HepG2 (cell line): ENCODE data around the gene EWSR1. TPM values are rescaled to one million over a fixed set of nuclear protein-coding genes. Genes with fewer than 3 reads are reported as not detected.

Experiments used
- ATAC-seq: fragments of 200-7000 bp; cut with Tn5 transposase; 3 replicates; pipeline ENCODE4 v1.9.1; 2020; ENCODE audit warnings: mild to moderate bottlenecking, moderate library complexity
- BruUV-seq: library from RNA; stranded (reverse); fragments of 400-500 nt; replicated peaks from 2 replicates; lab custom pipeline; 2021; lab: Mats Ljungman, UMichigan
- CTCF ChIA-PET: fragments of 300-600 bp; formaldehyde crosslinking; extraction: SDS; loops from one replicate; lab custom pipeline; 2021; ENCODE audit warnings: low total read pairs, inconsistent platforms, low intra/inter-chr PET ratio; lab: Yijun Ruan, JAX
- POLR2A ChIA-PET: fragments of 350-600 bp; sonication (Branson Sonifier 250); formaldehyde crosslinking; loops from one replicate; lab custom pipeline; 2020; ENCODE audit warnings: antibody characterized with exemption, inconsistent platforms; lab: Yijun Ruan, JAX
- DNase-seq: peaks from one replicate; pipeline ENCODE4 v3.0.0-alpha.2; 2015; ENCODE audit warnings: low spot score
- FAIRE-seq: peaks from 3 replicates; lab custom pipeline; 2011; peaks lifted over from hg19 to GRCh38; lab: Jason Lieb, UNC
- H2AFZ ChIP-seq: one replicate; pipeline ENCODE4 v1.6.1; 2011; ENCODE audit warnings: low read length, inconsistent platforms
- H3K27ac ChIP-seq: fragments of 300-600 bp; 3 replicates; pipeline ENCODE4 v1.8.0; 2011; ENCODE audit warnings: mixed run types, mild to moderate bottlenecking, mixed read lengths, low read length, inconsistent platforms; ENCODE audit not compliant: insufficient read depth; ENCODE audit errors: extremely low read length
- H3K27me3 ChIP-seq, 2 experiments: fragments of 200-600 bp in 1 of 2; 2 replicates in 1 of 2; 3 replicates in 1 of 2; pipeline versions ENCODE4 v1.6.0 to v1.8.0; 2011; ENCODE audit warnings: low read length in 2 of 2, mild to moderate bottlenecking in 2 of 2, moderate library complexity in 2 of 2, inconsistent platforms in 1 of 2; ENCODE audit not compliant: insufficient read depth in 2 of 2, control insufficient read depth in 1 of 2
- H3K36me3 ChIP-seq, 2 experiments: fragments of 200-600 bp in 1 of 2; replicated peaks in 1 of 2; 2 replicates in 1 of 2; 3 replicates in 1 of 2; pipeline versions ENCODE4 v1.5.1 to v1.8.0; 2011; ENCODE audit warnings: low read length in 2 of 2, inconsistent platforms in 1 of 2; ENCODE audit not compliant: insufficient read depth in 2 of 2, control insufficient read depth in 1 of 2
- H3K4me1 ChIP-seq: 2 replicates; pipeline ENCODE4 v1.5.1; 2012; ENCODE audit warnings: low read length, inconsistent platforms; ENCODE audit not compliant: insufficient read depth
- H3K4me2 ChIP-seq: 2 replicates; pipeline ENCODE4 v1.6.0; 2011; ENCODE audit warnings: low read depth, low read length, inconsistent platforms
- H3K4me3 ChIP-seq, 3 experiments: fragments of 200-600 bp in 1 of 3; sonication (generic), shearing (Covaris generic) in 1 of 3; replicated peaks in 1 of 3; 2 replicates each; pipeline ENCODE4 v1.5.1; 2011 to 2016; ENCODE audit warnings: low read length in 3 of 3, inconsistent platforms in 2 of 3, low read depth in 2 of 3, mild to moderate bottlenecking in 2 of 3, control low read depth in 1 of 3, mixed read lengths in 1 of 3; ENCODE audit not compliant: insufficient read depth in 1 of 3
- H3K79me2 ChIP-seq: one replicate; pipeline ENCODE4 v1.6.1; 2011; ENCODE audit warnings: low read length, inconsistent platforms; ENCODE audit not compliant: insufficient read depth
- H3K9ac ChIP-seq: 2 replicates; pipeline ENCODE4 v1.6.0; 2011; ENCODE audit warnings: mild to moderate bottlenecking, low read depth, low read length, inconsistent platforms; ENCODE audit not compliant: insufficient read depth
- H3K9me3 ChIP-seq: 2 replicates; pipeline ENCODE4 v1.5.1; 2012; ENCODE audit warnings: mild to moderate bottlenecking, low read length
- H4K20me1 ChIP-seq: 2 replicates; pipeline ENCODE4 v1.6.0; 2011; ENCODE audit warnings: inconsistent platforms, mild to moderate bottlenecking, low read length, moderate library complexity; ENCODE audit not compliant: insufficient read depth
- ATF7 ChIP-seq, 2 experiments: fragments of 450-650 bp in 1 of 2; sonication (generic) in 1 of 2; formaldehyde crosslinking in 1 of 2; IDR thresholded peaks; 2 replicates each; pipeline versions ENCODE4 v1.4.0 to v1.6.1; 2016 to 2020; ENCODE audit warnings: antibody characterized with exemption in 1 of 2, mild to moderate bottlenecking in 1 of 2, missing genetic modification reagents in 1 of 2
- FOXK2 ChIP-seq: fragments of 450-650 bp; IDR thresholded peaks from 2 replicates; pipeline ENCODE4 v1.6.1; 2016
- IRX3 ChIP-seq: sonication (generic); formaldehyde crosslinking; IDR thresholded peaks from 2 replicates; pipeline ENCODE4 v1.8.1; 2023; ENCODE audit warnings: mild to moderate bottlenecking, low read depth, missing genetic modification reagents, borderline replicate concordance
- KDM1A ChIP-seq: IDR thresholded peaks from 2 replicates; pipeline ENCODE4 v1.6.1; 2016; ENCODE audit warnings: missing compliant biosample characterization
- ONECUT2 ChIP-seq: sonication (generic); formaldehyde crosslinking; IDR thresholded peaks from 2 replicates; pipeline ENCODE4 v1.4.0; 2020; ENCODE audit warnings: missing genetic modification reagents
- POLR2AphosphoS2 ChIP-seq: IDR thresholded peaks from 2 replicates; pipeline ENCODE4 v1.6.1; 2011; ENCODE audit warnings: low read depth, low read length, improper control_type of control experiment
- TCF7L2 ChIP-seq: IDR thresholded peaks from 2 replicates; pipeline ENCODE4 v1.6.1; 2011; ENCODE audit warnings: mild to moderate bottlenecking, low read depth, low read length, moderate library complexity
- ZBTB3 ChIP-seq: sonication (generic); formaldehyde crosslinking; IDR thresholded peaks from 2 replicates; pipeline ENCODE4 v1.4.0; 2020; ENCODE audit warnings: low read depth, mild to moderate bottlenecking, moderate library complexity, missing genetic modification reagents, borderline replicate concordance
- ZNF343 ChIP-seq: sonication (generic); formaldehyde crosslinking; IDR thresholded peaks from 2 replicates; pipeline ENCODE4 v1.4.0; 2020; ENCODE audit warnings: mild to moderate bottlenecking, missing genetic modification reagents
- ZNF382 ChIP-seq: sonication (generic); formaldehyde crosslinking; IDR thresholded peaks from 2 replicates; pipeline ENCODE4 v1.5.0; 2020; ENCODE audit warnings: missing genetic modification reagents, mild to moderate bottlenecking, borderline replicate concordance
- ZNF563 ChIP-seq: sonication (generic); formaldehyde crosslinking; IDR thresholded peaks from 2 replicates; pipeline ENCODE4 v1.8.0; 2022; ENCODE audit warnings: mild to moderate bottlenecking, moderate library complexity, missing genetic modification reagents
- ZNF761 ChIP-seq: sonication (generic); formaldehyde crosslinking; conservative IDR thresholded peaks from 2 replicates; pipeline ENCODE4 v1.4.0; 2020; ENCODE audit warnings: mild to moderate bottlenecking, missing genetic modification reagents
- WGBS: methylation state at CpG from one replicate; pipeline ENCODE4 v1.1.6; 2017; ENCODE audit warnings: low lambda C conversion rate; 5-methylcytosine and 5-hydroxymethylcytosine counted together
- in situ Hi-C: cut with HindIII; loops from 2 replicates; pipeline ENCODE4 v1.10.0; 2017; ENCODE audit warnings: low pct_unique_long_range_greater_than_20kb; ENCODE audit not compliant: extremely low pct_ligation_motif_present
- intact Hi-C: fragments of 100-400 bp; cut with micrococcal nuclease; formaldehyde crosslinking; loops from one replicate; pipeline ENCODE4 v1.10.0; 2022; ENCODE audit not compliant: unreplicated experiment
- polyA plus RNA-seq, 8 experiments: library from polyadenylated mRNA; depleted of rRNA in 3 of 8; stranded (reverse) in 7 of 8; unstranded in 1 of 8; fragments of >200 nt; fragmentation: Illumina TruSeq in 4 of 8; extraction: Trizol in 4 of 8; gene quantifications; 2 replicates each; pipeline versions ENCODE4 v1.2.1 to v1.2.3, GENCODE V29; 2011 to 2016; ENCODE audit warnings: low read depth in 4 of 8, missing spikeins in 1 of 8, mixed read lengths in 1 of 8; ENCODE audit not compliant: insufficient read depth in 1 of 8
- total RNA-seq, 5 experiments: library from RNA; depleted of rRNA; stranded (reverse); fragments of >200 nt; fragmentation: Illumina TruSeq; extraction: Trizol; gene quantifications; 2 replicates each; pipeline ENCODE4 v1.2.3, GENCODE V29; 2016; ENCODE audit warnings: low read depth in 1 of 5
- TF ChIP-seq, protein P1 (sequence below): sonication (generic); formaldehyde crosslinking; IDR thresholded peaks from 2 replicates; pipeline ENCODE4 v1.5.1; 2020; ENCODE audit warnings: missing genetic modification reagents, mild to moderate bottlenecking, borderline replicate concordance
- TF ChIP-seq, protein P2 (sequence below): sonication (generic); formaldehyde crosslinking; conservative IDR thresholded peaks from 2 replicates; pipeline ENCODE4 v1.4.0; 2020; ENCODE audit warnings: missing genetic modification reagents
- TF ChIP-seq, protein P3 (sequence below): sonication (generic); formaldehyde crosslinking; conservative IDR thresholded peaks from 2 replicates; pipeline ENCODE4 v1.8.0; 2022; ENCODE audit warnings: mild to moderate bottlenecking, moderate library complexity, missing genetic modification reagents
- TF ChIP-seq, protein P4 (sequence below): fragments of 450-650 bp; IDR thresholded peaks from 2 replicates; pipeline ENCODE4 v1.6.1; 2017

EWSR1 gene
- total and polyA plus RNA-seq, 2 of the 13 experiments (the other 11 are each of a cell fraction or from before 2014, with no cell fraction given) = 211 to 326 TPM

DNA sequence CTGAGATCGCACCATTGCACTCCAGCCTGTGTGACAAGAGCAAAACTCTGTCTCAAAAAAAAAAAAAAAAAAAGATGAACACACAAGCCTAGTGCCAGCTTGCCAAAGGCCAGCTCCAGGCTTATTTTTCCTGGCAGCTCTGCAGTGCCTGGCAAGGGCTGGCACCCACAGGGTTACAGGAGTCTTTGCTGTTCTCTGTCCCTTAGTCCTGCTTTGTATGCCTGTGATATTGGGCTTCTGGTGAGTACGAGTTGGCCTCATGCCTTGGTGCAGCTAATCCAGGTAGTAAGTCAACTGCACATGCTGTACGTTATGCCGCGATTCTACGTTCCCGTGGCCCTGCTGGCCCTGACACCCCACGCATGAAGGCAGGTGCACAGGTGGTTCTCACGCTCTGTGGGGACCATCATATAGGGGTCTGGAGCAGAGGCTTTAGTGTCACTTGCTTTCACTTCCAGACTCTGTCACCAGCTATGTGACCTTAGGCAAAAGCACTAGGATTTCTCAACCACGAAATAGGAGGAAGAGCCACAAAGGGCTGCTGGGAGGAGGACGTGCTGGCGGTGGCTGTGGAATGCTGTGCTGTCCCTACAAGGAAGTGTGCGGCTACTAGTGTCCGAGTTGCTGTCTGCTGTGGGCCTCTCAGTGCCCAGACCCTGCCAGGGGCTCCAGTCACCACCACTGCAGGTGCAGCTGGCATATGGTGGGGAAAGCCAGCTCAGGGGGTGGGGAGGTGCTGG is 68.9 kb downstream of the EWSR1 start:
- no TSS peak for BruUV-seq
- Histone ChIP-seq H2AFZ (no peak overlapping the region), H3K4me3 (no peak overlapping the region), H3K79me2 (no peaks in the 10 kb centered on the region), H4K20me1 (no peaks in the 10 kb centered on the region), H3K36me3 (peaks cover 18 to 44% of the 10 kb centered on the region in 2 experiments), H3K4me1 (peaks cover 20% of the 10 kb centered on the region), H3K9ac (no peak overlapping the region), H3K9me3 (no peaks in the 10 kb centered on the region), H3K27me3 (no peaks in the 10 kb centered on the region), H3K27ac (no peak overlapping the region), H3K4me2 (no peak overlapping the region)
- in situ Hi-C loops = no loop called here
- no peak for DNase-seq
- CTCF ChIA-PET = no interaction called here
- no peak for FAIRE-seq
- ATAC-seq = no peak
- POLR2A ChIA-PET = no interaction called here
- WGBS = 98% methylated on average over 12 of the region's 14 CpGs
- intact Hi-C loops = no loop called here
- no peak for TF ChIP-seq ZNF382 (CRISPR knock-in tag)
- no peak for TF ChIP-seq ZNF563 (CRISPR knock-in tag)
- TF ChIP-seq ATF7 (IDR thresholded peaks at IDR 0.05) = no peak
- TF ChIP-seq ATF7 (CRISPR knock-in tag; IDR thresholded peaks at IDR 0.05) = no peak
- no peak for TF ChIP-seq IRX3 (CRISPR knock-in tag)
- TF ChIP-seq ZNF343 (CRISPR knock-in tag) = no peak
- TF ChIP-seq, protein P1, sequence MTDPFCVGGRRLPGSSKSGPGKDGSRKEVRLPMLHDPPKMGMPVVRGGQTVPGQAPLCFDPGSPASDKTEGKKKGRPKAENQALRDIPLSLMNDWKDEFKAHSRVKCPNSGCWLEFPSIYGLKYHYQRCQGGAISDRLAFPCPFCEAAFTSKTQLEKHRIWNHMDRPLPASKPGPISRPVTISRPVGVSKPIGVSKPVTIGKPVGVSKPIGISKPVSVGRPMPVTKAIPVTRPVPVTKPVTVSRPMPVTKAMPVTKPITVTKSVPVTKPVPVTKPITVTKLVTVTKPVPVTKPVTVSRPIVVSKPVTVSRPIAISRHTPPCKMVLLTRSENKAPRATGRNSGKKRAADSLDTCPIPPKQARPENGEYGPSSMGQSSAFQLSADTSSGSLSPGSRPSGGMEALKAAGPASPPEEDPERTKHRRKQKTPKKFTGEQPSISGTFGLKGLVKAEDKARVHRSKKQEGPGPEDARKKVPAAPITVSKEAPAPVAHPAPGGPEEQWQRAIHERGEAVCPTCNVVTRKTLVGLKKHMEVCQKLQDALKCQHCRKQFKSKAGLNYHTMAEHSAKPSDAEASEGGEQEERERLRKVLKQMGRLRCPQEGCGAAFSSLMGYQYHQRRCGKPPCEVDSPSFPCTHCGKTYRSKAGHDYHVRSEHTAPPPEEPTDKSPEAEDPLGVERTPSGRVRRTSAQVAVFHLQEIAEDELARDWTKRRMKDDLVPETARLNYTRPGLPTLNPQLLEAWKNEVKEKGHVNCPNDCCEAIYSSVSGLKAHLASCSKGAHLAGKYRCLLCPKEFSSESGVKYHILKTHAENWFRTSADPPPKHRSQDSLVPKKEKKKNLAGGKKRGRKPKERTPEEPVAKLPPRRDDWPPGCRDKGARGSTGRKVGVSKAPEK = no peak
- TF ChIP-seq ZNF761 = no peak
- TF ChIP-seq, protein P2, sequence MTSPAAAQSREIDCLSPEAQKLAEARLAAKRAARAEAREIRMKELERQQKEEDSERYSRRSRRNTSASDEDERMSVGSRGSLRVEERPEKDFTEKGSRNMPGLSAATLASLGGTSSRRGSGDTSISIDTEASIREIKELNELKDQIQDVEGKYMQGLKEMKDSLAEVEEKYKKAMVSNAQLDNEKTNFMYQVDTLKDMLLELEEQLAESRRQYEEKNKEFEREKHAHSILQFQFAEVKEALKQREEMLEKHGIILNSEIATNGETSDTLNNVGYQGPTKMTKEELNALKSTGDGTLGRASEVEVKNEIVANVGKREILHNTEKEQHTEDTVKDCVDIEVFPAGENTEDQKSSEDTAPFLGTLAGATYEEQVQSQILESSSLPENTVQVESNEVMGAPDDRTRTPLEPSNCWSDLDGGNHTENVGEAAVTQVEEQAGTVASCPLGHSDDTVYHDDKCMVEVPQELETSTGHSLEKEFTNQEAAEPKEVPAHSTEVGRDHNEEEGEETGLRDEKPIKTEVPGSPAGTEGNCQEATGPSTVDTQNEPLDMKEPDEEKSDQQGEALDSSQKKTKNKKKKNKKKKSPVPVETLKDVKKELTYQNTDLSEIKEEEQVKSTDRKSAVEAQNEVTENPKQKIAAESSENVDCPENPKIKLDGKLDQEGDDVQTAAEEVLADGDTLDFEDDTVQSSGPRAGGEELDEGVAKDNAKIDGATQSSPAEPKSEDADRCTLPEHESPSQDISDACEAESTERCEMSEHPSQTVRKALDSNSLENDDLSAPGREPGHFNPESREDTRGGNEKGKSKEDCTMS (CRISPR knock-in tag) = no peak
- TF ChIP-seq, protein P3, sequence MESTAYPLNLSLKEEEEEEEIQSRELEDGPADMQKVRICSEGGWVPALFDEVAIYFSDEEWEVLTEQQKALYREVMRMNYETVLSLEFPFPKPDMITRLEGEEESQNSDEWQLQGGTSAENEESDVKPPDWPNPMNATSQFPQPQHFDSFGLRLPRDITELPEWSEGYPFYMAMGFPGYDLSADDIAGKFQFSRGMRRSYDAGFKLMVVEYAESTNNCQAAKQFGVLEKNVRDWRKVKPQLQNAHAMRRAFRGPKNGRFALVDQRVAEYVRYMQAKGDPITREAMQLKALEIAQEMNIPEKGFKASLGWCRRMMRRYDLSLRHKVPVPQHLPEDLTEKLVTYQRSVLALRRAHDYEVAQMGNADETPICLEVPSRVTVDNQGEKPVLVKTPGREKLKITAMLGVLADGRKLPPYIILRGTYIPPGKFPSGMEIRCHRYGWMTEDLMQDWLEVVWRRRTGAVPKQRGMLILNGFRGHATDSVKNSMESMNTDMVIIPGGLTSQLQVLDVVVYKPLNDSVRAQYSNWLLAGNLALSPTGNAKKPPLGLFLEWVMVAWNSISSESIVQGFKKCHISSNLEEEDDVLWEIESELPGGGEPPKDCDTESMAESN = no peak
- no peak for TF ChIP-seq KDM1A (CRISPR knock-in tag)
- TF ChIP-seq ONECUT2 = no peak
- no peak for TF ChIP-seq ZBTB3 (CRISPR knock-in tag)
- no peak for TF ChIP-seq FOXK2
- no peak for TF ChIP-seq POLR2AphosphoS2
- TF ChIP-seq, protein P4, sequence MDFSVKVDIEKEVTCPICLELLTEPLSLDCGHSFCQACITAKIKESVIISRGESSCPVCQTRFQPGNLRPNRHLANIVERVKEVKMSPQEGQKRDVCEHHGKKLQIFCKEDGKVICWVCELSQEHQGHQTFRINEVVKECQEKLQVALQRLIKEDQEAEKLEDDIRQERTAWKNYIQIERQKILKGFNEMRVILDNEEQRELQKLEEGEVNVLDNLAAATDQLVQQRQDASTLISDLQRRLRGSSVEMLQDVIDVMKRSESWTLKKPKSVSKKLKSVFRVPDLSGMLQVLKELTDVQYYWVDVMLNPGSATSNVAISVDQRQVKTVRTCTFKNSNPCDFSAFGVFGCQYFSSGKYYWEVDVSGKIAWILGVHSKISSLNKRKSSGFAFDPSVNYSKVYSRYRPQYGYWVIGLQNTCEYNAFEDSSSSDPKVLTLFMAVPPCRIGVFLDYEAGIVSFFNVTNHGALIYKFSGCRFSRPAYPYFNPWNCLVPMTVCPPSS = no peak
- no peak for TF ChIP-seq TCF7L2
